Neutrophil (primary cell): Measurements from ENCODE around the gene ECE1.

Experiments
- H3K27ac ChIP-seq: fragments of 200-600 bp; sonication (generic); 2 replicates; pipeline ENCODE4 v1.5.1; 2016; ENCODE audit warnings: mild to moderate bottlenecking, moderate library complexity
- H3K27me3 ChIP-seq: fragments of 200-600 bp; sonication (generic); 2 replicates; pipeline ENCODE4 v1.6.0; 2016; ENCODE audit warnings: mild to moderate bottlenecking
- H3K36me3 ChIP-seq: fragments of 200-600 bp; sonication (generic); 2 replicates; pipeline ENCODE4 v1.5.1; 2017
- H3K4me1 ChIP-seq, 2 experiments: fragments of 200-600 bp in 1 of 2; sonication (generic) in 1 of 2; 1 replicate in 1 of 2; 2 replicates in 1 of 2; pipeline versions ENCODE4 v1.5.1 to v1.6.1; 2013 to 2016; ENCODE audit warnings: low read depth in 1 of 2, low read length in 1 of 2, mild to moderate bottlenecking in 1 of 2, moderate library complexity in 1 of 2; ENCODE audit not compliant: control insufficient read depth in 1 of 2, insufficient read depth in 1 of 2
- H3K4me3 ChIP-seq, 2 experiments: fragments of 200-600 bp in 1 of 2; sonication (generic) in 1 of 2; 1 replicate in 1 of 2; 2 replicates in 1 of 2; pipeline ENCODE4 v1.5.1; 2013 to 2016; ENCODE audit warnings: low read depth in 1 of 2, low read length in 1 of 2, mild to moderate bottlenecking in 1 of 2, moderate library complexity in 1 of 2
- H3K9me3 ChIP-seq: fragments of 200-600 bp; sonication (generic); 2 replicates; pipeline ENCODE4 v1.5.1; 2016
- CTCF ChIP-seq: fragments of 200-600 bp; sonication (generic); IDR thresholded peaks from 2 replicates; pipeline ENCODE4 v1.5.1; 2016; ENCODE audit warnings: antibody characterized with exemption

ECE1 gene

GRCh38 chr1:21278860-21279845 is 11.1 kb downstream of the ECE1 start:
- no peak for TF ChIP-seq CTCF
- Histone ChIP-seq H3K4me3 (peak overlapping the region in 1 of 2 experiments; percentile 20), H3K4me1 (peaks cover 27 to 29% of the 10 kb centered on the region in 2 experiments), H3K36me3 (peaks cover 81% of the 10 kb centered on the region), H3K9me3 (no peaks in the 10 kb centered on the region), H3K27ac (peak overlapping the region; percentile 72), H3K27me3 (no peaks in the 10 kb centered on the region)

GRCh38 chr1:21278208-21278859 is 11.9 kb downstream of the ECE1 start:
- H3K27me3 ChIP-seq = no peaks in the 10 kb centered on the region
- peaks cover 81% of the 10 kb centered on the region for H3K36me3 ChIP-seq
- no peaks in the 10 kb centered on the region for H3K9me3 ChIP-seq
- no peak overlapping the region for H3K4me3 ChIP-seq
- no peak overlapping the region for H3K27ac ChIP-seq
- no peak for TF ChIP-seq CTCF
- peaks cover 25 to 26% of the 10 kb centered on the region in 2 experiments for H3K4me1 ChIP-seq

- no peak overlapping the region for H3K4me3 ChIP-seq
- peaks cover 25 to 26% of the 10 kb centered on the region in 2 experiments for H3K4me1 ChIP-seq
- peak overlapping the region; percentile 31 for H3K27ac ChIP-seq
- peaks cover 87% of the 10 kb centered on the region for H3K36me3 ChIP-seq
- H3K9me3 ChIP-seq = no peaks in the 10 kb centered on the region
- H3K27me3 ChIP-seq = no peaks in the 10 kb centered on the region
- TF ChIP-seq CTCF = no peak
These were observed 13.1 kb downstream of the ECE1 start for GRCh38 chr1:21277180-21277579.

- Histone ChIP-seq H3K9me3 (no peaks in the 10 kb centered on the region), H3K4me3 (no peak overlapping the region), H3K4me1 (peaks cover 0 to 5% of the 10 kb centered on the region in 2 experiments), H3K27ac (no peak overlapping the region), H3K27me3 (no peaks in the 10 kb centered on the region), H3K36me3 (peaks cover 100% of the 10 kb centered on the region)
- no peak for TF ChIP-seq CTCF
These were observed 17.7 kb downstream of the ECE1 start for GRCh38 chr1:21272540-21272939.

GRCh38 chr1:21271550-21271949 is 18.7 kb downstream of the ECE1 start:
- Histone ChIP-seq H3K27me3 (no peaks in the 10 kb centered on the region), H3K4me3 (no peak overlapping the region), H3K4me1 (peaks cover 0 to 5% of the 10 kb centered on the region in 2 experiments), H3K9me3 (no peaks in the 10 kb centered on the region), H3K36me3 (peaks cover 100% of the 10 kb centered on the region), H3K27ac (no peak overlapping the region)
- no peak for TF ChIP-seq CTCF
